ENCODE data around the gene CPXM2.

CPXM2 gene

GRCh38 chr10:123787566-123787965 lies 104.0 kb downstream of the CPXM2 start:
- Histone ChIP-seq H3K4me3 (replicated peaks; ENCODE audit: insufficient read depth, low read length) (no peak overlapping the region), H3K27me3 (ENCODE audit: insufficient read depth, poor library complexity, severe bottlenecking) (no peaks in the 10 kb centered on the region), H3K27ac (replicated peaks) (no peak overlapping the region)
- TF ChIP-seq POLR2AphosphoS5 (IDR thresholded peaks at IDR 0.05; ENCODE audit: low read depth) (no peak), GABPA (IDR thresholded peaks at IDR 0.05; ENCODE audit: low read depth) (no peak), CTCF (IDR thresholded peaks at IDR 0.05; ENCODE audit: insufficient read depth, low read length) (no peak), REST (IDR thresholded peaks at IDR 0.05; ENCODE audit: insufficient replicate concordance, low read depth) (no peak), SPI1 (IDR thresholded peaks at IDR 0.05; ENCODE audit: borderline replicate concordance, low read depth) (no peak)
- no peak for DNase-seq (ENCODE audit: low read depth in 1 of 2, low spot score in 1 of 2)

- no peak for DNase-seq (ENCODE audit: low read depth in 1 of 2, low spot score in 1 of 2)
- no peak overlapping the region for H3K27ac ChIP-seq (replicated peaks)
- no peak for TF ChIP-seq SPI1 (IDR thresholded peaks at IDR 0.05; ENCODE audit: borderline replicate concordance, low read depth)
These were observed 104.7 kb downstream of the CPXM2 start for GRCh38 chr10:123786896-123787295.

GRCh38 chr10:123786306-123786705 lies 105.3 kb downstream of the CPXM2 start:
- H3K4me3 ChIP-seq (replicated peaks; ENCODE audit: insufficient read depth, low read length): no peak overlapping the region
- H3K27me3 ChIP-seq (ENCODE audit: insufficient read depth, poor library complexity, severe bottlenecking): no peaks in the 10 kb centered on the region

More at GRCh38 chr10:123786896-123787295, 104.7 kb downstream of the CPXM2 start:
- Histone ChIP-seq H3K27me3 (ENCODE audit: insufficient read depth, poor library complexity, severe bottlenecking) (no peaks in the 10 kb centered on the region), H3K4me3 (replicated peaks; ENCODE audit: insufficient read depth, low read length) (no peak overlapping the region)

More at GRCh38 chr10:123786306-123786705, 105.3 kb downstream of the CPXM2 start:
- no peak for DNase-seq (ENCODE audit: low read depth in 1 of 2, low spot score in 1 of 2)
- H3K27ac ChIP-seq (replicated peaks): no peak overlapping the region
- no peak for TF ChIP-seq POLR2AphosphoS5 (IDR thresholded peaks at IDR 0.05; ENCODE audit: low read depth)
- TF ChIP-seq REST (IDR thresholded peaks at IDR 0.05; ENCODE audit: insufficient replicate concordance, low read depth): no peak
- no peak for TF ChIP-seq SPI1 (IDR thresholded peaks at IDR 0.05; ENCODE audit: borderline replicate concordance, low read depth)
- no peak for TF ChIP-seq CTCF (IDR thresholded peaks at IDR 0.05; ENCODE audit: insufficient read depth, low read length)
- no peak for TF ChIP-seq GABPA (IDR thresholded peaks at IDR 0.05; ENCODE audit: low read depth)
